HG03432 (cell line): Measurements from ENCODE around the gene DAZAP1.

Experiments used
- ATAC-seq: cut with Tn5 transposase; IDR thresholded peaks from one replicate; pipeline ENCODE4 v1.9.1; 2021; ENCODE audit warnings: mild to moderate bottlenecking, moderate library complexity; ENCODE audit not compliant: unreplicated experiment

DAZAP1 gene

DNA sequence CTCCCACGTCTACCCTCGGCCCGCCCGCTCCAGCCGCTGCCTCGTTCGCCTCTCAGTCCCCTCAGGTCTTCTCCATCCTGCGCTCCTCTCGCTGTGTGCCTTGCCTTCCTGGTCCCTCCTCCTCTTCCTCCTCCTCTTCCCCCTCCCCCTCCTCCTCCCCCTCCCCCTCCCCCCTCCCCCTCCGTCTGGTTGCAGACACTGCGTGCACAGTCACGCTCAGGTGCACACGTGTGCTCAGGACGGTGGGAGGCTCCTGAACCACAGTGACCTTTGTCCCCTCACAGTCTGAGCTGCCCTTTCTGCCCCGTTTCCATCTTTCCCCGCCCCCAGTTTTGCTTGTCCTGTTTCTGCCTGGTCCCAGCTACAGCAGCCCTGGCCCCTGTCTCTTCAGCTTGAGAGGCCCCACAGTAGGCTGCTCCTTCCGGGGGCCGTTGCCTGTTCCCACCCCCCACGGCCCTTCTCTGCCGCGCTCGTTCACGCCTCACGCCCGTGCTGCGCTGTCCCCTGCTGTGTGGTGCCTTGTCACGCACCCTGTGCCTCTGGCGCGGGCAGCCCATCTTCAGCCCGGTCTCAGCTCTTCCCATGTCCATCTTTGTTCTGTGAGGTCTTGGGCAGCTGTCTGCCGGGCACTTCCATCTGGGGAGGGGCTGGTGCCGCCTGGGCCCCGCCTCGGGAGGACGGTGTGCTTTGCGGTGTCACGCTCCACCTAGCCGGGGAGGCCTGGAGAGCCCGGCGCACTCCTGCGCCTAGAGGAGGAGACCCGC, 17.0 kb downstream of the DAZAP1 start:
- ATAC-seq: no peak

DNA sequence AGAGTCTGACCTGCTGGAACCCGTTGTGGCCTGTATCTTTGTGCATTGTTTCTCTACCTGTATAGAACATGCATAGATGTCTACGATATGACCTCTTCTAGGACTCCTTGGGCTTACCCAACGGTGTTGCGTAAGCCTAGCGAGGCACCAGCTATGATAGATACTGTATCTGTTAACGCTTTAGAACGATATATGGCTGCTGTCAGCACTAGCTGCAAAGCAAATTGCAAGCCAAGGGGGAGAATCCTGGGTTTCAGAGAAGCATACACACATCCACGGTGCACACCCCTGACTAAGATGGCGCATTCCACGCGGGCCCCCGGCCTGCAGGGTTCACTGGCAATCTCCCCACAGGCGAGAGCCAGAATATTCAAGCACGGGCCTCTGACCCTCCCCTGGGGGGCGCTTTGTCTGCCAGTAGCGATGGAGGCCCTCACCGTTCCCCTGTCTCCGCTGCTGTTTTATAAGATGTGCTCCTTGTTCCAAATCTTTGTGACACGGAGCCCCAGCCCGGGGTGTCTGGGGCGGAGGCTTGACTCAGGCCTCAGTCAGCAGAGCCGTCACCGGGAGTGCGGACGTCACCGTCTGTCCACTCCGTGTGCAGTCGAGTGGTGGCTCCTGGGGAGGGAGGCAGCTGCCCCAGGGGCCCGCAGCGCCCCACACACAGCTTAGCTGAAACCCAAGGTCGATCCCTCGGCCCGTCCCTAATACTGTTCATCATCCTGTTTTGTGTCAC, 17.9 kb downstream of the DAZAP1 start:
- no peak for ATAC-seq

DNA sequence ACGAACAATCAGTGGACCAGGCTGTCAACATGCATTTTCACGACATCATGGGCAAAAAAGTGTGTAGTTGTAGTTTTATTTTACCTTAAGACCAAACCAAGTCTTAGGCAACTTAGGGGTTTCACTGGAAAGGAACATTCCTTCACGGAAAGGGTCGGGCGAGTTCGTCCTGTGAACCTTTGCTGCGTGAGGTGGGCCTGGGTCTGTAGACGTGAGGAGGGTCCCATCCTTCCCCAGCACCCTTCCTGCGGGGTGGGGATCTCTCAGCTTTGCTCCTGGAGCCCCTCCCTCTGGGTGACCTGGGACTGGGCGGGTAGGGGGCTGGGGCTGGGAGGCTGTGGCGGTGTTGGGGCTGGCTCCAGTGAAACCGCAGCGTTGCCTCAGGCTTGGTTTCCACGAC, 18.5 kb downstream of the DAZAP1 start:
- ATAC-seq: no peak

DNA sequence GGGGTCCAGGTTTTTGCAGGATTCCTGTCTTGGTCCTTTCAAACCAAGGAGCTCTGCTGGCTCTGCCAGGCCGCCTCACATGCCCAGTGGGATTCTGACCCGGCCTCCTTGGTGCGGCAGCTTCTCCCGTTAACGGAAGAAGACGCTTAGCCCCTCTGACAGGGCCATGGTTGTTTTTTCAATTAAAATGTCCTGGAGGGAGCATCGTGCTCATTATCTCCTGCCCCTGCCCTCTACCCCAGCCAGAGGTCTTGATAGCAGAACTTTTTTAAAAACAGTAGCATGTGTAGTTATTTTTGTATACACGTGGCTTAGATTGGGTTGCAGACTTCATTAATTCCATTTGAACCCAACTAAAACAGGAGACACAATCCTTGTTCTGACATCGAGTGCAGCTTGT, 19.4 kb downstream of the DAZAP1 start:
- ATAC-seq: no peak

DNA sequence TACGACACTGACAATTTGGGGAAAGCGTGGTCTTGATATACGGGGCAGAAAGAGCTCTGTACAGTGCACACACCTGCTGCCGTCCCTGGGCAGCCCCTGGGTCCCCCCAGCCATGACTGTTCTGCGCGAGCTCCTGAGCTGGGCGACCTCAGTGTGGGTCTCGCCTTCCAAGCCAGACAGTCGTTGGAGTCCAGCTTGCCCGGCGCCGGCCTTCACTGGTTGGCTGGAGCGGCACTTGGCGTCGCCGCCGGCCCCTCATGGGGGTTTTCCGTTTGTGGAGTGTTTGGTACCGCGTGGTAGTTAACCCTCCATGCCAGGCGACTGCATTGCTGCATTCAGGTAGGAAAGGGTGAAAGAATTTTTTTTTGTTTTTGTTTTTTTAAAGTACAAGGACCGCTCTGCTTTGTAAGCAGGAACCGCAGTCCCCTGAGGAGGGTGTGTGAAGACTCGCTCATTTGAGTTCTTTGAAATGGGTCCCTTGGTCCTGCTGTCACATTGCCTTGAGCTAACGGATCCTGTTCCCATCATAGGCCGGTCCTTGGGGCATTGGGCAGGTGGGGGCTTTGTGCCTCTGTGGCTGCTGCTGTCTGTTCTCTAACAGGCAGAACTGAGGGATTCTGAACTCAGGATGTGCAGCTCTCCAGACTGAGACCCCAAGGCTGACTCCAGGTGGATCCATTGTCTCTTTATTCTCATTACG, 20.0 kb downstream of the DAZAP1 start:
- ATAC-seq: no peak

DNA sequence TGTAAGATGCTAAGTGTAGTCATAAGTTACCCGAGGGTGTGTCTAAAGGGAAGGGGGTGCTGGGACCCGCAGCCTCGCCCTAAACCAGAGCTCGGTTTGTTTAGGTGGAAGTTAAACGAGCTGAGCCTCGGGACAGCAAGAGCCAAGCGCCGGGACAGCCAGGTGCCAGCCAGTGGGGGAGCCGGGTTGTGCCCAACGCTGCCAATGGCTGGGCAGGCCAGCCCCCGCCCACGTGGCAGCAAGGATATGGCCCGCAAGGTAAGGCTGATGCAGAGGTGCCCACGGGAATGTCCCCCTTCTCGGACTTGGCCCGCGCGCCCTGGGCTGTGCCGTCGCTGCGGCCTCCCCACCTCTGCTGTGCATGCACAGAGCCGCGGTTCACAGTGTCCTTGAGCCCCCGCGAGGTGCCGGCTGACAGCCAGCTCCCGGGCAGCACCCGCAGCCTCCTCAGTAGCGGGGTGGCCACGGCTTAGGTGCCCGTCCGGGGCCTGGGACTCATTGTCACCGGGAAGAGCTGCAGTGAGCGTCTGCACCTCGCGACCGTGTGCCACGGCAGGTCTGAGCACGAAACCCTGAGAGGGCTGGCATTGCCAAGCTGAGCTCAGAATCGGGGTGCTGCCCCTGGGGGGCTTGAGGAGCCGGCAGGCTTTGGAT, 21.5 kb downstream of the DAZAP1 start:
- ATAC-seq: no peak

DNA sequence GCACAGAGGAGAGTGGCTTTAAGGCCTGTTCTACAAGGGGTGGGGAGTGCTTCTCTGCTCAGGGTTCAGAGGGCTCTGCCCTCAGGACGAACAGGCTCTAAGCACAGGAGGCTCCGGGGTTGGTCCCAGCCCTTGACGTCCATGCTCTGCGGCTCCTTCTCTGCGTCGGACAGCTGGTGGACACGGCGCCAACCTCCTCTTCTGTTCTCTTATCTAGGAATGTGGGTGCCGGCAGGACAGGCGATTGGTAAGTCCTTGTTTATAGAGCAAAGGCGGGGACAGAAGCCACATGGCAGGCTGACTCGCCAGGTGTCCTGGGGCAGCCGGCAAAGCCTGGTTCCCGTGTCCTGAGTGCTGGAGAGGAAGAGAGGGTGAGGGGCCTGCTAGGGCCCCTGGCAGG, 22.4 kb downstream of the DAZAP1 start:
- ATAC-seq: no peak

DNA sequence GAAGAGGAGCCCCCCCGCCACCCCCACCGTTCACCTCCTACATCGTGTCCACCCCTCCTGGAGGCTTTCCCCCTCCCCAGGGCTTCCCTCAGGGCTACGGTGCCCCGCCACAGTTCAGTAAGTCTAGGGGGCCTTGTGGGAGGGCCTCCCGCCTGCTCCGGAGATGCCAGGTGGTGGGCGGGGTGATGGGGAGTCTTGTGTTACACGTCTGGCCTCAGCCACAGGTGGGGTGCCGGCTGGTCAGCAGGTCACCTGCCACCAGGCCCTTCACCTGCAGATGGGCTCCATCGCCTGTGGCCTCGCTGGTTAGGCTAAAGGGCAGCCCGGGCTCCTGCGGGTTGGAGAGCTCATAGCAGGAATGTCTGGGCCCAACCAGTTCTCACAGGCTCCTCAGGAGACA, 22.9 kb downstream of the DAZAP1 start:
- no peak for ATAC-seq

DNA sequence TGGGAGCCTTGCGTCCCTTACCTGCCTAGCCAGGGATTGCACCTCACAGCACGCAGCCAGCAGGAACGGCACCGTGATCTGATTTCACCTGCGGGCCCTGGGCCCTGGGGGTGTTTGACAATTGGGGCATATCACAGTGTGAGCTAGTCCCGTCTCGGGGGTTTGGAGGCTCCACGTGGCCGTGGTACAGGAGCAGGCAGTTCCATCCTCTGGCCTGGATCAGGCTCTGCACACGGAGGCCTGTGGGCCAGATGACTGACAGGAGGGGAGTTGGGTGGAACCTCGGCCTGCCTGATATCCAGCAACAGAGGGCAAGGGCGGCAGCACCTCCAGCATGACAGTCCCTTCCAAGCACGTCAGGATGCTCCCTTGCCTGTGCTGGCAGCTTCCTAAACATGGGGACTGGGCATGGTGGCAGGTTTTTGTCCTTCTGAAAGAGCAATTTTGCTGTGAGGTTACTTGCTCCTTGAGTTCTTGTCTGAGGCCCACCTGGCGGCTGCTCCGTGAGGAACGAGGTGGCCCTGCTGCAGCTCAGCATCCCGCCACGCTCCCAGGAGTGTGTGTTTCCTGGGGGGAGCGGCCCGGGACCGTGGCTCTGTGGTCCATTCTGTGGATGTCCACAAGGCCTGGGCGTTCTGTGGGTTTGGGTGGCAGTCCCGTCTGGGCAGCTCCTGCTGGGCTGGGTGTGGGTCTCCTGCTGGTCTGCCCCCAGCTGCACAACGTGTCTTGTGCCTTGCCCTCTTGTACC, 24.5 kb downstream of the DAZAP1 start:
- no peak for ATAC-seq

DNA sequence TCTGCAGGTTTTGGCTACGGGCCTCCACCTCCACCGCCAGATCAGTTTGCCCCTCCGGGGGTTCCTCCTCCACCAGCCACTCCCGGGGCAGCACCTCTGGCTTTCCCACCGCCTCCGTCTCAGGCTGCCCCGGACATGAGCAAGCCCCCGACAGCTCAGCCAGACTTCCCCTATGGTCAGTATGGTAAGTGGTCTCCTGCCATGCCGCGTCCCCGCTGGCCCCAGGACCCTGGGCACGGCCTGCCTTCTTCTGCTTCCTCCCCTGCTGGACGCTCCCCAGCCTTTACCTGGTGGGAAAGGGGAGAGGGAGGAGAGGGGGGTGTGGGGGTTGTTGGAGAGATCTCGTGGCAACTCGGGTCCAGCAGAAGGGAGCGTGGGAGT, 25.1 kb downstream of the DAZAP1 start:
- no peak for ATAC-seq

DNA sequence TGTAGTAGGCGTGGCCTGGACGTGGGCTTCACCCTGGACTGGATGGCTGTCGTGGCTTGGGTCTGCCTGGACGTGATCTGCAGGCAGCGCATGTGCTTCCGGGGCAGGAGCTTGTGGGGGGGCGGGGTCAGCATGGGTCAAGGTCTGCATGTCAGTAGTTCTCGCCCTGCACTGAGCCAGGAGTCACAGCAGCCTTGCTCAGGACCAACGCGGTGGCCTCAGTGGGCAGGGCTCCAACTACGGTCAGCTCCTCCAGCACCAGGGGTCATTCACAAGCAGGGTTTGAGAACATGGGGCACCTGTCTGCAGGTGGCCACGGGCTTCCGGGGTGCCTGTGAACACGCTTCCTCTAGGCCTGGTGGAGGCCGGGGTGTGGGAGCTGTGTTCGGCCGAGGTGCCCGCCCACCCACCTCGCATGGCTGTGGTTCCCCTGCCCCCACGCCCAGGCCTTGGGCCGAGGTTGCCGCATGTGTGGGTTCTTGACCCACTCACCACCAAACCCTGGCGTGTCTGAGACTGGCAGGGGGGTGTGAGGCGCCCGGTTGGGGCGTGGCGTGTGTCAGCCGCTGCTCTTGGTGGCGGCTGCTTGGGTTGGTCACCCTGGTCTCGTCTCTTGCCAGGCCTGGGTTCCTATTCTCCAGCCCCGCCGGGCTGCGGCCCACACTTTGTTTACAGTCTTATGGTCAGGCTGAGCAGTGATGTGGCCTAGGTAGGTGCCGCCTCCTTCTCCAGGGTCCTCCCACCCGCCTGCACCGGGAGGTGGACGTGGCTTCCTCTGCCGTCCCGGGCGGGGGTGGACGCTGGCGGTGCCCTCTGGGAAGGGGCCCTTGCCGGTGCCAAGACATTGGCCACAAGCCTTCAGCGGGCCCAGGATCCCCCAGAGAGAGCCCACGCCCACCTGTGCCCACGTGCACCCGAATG, 26.0 kb downstream of the DAZAP1 start:
- ATAC-seq: no peak

DNA sequence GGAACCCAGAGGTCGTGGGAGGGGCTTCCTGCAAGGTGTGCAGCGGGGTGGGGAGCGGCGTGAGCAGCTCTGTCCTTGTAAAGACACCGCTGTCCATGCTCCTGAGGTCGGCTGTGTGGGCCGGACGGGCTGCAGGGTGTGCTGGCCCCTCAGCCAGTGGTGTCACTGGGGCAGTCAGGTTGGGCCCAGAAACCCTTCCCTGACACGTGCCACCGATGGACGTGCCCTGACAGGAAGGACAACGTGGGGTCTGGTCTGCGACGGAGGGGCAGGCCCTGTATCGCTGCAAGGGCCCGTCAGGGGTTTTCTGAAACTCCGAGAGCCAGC, 26.6 kb downstream of the DAZAP1 start:
- no peak for ATAC-seq

DNA sequence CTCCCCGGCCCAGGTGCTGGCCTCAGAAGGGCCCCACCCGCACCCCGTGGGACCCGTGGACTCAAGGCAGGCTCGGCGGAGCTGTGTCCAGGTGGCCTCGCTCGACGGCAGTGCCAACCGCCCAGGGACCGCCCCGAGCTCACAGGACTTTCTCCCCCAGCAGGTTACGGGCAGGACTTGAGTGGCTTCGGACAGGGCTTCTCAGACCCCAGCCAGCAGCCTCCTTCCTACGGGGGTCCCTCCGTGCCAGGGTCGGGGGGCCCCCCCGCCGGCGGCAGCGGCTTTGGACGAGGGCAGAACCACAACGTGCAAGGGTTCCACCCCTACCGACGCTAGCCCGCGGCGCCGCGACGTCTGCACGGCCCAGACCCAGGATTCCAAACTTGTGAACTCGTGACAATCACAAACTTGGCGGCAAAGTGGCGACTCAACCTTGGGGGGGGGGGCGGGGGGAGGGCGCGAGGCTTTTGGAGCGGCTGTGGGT, 27.2 kb downstream of the DAZAP1 start:
- ATAC-seq: no peak

DNA sequence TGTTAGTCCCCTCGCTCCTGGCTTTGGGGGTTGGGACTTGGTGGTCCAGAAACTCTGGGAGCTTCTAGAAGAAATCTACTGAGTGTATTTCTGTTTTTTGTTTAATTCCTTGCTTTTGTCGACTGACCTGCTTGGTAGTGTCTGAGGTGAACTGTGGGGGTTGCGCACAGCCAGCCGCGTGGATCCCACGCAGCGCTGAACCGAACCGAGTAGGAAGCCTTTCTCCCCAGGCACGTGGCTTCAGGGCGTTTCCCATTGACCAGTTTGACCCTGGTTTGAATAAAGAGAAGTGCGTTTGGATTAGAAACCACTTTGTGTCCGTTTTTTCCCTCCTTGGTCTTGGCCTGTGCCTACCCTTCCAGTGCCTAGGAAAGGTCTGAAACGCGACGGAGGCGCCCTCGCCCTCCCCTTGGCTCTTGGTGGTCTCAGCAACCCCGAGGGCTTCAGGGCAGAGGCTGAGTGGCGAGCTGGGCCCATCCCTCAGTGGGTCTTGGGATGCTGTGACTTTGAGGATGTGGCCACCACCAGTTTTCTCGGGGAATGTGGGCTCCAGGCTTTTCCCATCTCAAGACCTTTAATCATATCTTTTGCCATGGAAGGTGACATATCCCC, 28.1 kb downstream of the DAZAP1 start:
- ATAC-seq: no peak

DNA sequence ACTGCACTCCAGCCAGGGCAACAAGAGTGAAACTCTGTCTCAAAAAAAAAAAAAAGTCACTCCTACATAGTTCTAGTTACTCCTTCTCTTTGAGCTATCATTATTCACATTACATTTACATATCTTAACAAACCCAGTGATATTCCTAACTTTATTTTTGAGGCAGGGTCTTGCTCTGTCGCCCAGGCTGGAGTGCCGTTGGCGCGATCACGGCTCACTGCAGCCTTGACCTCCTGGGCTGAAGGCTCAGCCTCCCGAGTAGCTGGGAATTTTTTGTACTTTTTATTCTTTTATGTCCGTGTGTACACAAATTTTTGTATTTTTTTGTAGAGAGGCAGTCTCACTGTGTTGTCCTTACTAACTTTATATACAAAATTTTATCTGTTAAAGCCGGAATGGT, 30.2 kb downstream of the DAZAP1 start:
- ATAC-seq: no peak

DNA sequence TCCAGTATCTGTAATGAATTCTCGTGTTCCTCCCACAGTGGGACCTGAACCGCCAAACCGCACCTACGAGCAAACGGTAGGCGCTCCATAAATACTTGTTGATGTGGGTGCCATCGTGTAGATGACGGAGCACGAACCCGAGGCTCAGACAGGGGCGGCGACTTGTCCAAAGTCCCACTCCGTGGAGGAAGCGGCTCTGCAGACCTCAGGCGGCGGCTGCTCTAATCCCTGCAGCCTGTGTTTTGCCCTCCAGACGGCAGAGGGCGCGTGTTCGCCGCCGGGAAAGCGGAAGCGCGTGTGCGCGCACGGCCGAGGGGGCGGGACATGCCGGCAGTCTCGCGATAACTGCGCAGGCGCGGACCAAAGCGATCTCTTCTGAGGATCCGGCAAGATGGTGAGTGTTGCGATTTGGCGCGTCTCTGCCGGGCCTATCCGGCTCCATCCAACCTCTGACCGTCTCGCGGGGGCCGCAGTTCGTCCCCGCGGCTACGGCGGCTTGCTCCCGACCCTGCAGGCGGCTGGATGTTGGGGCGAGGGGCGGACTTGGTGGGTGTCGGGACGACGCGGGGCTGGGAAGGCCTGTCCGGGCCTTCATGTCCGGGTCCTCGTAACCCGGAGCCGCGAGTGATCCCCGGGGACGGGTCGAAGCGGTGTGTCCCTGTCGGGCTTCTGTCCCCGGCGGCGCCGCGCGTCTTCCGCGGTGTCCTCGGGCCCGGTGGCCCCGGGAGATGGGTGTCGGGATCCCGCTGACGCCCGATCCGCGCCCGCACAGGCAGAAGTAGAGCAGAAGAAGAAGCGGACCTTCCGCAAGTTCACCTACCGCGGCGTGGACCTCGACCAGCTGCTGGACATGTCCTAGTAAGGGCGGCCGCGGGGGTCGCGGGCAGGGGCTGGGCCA, 30.9 kb downstream of the DAZAP1 start, which contains the start of gene RPS15:
RPS15 (plus strand) TSS at position 362 of the 898 bp plus-strand sequence; CDS start at position 392, 30 bp downstream.
- ATAC-seq: peak; percentile 83

DNA sequence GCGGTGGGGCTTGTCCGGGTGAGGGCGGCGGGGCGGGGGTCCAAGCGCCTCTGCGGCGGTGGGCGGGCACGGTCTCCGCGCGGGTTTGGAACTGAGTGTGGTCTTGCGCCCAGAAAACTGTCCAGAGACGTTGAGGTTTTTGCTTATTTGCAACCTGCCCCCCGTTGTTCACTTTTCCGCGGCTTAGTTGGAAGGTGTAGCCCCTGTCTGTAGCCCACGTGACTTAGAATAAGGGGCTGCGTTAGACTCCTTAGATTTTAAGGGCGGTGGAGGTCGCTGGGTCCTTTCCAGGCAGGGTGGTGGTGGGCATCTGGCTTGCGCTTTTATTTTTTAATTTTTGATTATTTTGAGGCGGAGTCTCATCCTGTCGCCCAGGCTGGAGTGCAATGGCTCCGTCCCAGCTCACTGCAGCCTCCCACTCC, 31.6 kb downstream of the DAZAP1 start:
- ATAC-seq: no peak
